Measurements from ENCODE around the gene IQSEC3.
"Not testable (repeated sequence)": the region's sequence is repeated elsewhere in the genome, so short reads cannot be mapped to it uniquely, and the experiment has no call there.

IQSEC3 gene

DNA sequence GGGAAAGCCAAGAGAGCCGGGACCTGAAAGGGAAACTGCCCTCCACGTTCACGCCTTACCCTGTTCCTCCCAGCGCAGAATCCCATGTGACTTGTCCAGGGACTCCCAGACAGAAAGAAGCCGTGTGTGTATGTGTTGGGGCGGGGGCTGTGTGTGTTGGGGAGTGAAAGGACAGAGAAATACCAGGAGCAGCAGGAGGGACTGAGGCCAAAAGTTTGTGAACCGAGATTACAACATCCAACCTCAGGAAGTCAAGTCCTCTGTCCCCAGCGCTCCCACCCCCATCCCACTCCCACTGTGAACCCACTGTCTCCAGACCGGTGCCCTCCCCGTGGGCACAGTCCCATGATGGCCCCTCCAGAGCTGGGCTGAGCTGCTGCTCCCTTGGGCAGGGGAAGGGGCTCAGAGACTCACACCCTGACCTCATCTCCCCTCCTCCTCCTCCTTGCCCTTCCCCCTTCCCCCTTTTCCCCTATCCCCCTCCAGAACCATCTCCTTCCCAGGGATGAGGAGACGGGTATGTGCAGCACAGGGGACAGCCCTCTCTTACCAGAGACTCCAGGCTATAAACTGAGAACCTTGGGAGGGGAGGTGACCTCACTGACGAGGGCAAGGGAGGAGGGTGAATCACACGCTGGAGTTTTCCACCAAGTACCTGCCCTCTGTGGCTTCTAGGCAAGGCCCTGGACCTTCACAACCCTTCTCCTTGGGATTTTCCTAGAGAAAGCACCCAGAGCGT, 147.6 kb downstream of the IQSEC3 start, which contains the start of gene SLC6A12:
Gene SLC6A12, minus strand, starts transcription at position 155 of the 739 bp plus-strand sequence. CDS start 4,171 bp downstream, outside the sequence.
- no peak for DNase-seq (ENCODE audit: low read depth)

DNA sequence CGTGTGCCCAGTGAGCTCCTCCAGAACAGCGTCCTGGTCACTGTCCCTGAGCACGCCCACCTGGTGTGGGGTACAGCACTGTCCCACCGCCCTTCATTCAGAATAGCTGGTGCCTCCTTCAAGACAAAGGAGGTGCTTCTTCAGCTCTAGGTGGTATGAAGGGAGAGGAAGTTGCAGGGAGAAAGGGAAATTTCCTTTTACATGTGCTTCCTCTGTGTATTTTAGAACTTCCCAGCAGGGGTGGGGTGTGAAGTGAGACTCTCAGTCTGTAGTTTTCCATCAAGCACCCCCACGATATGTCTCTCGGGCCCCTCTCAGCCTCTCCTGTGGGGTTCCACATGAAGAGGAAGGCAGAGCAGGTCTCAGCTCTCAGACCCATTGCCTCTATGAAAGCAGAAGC, 148.5 kb downstream of the IQSEC3 start:
- no peak for DNase-seq (ENCODE audit: low read depth)

DNA sequence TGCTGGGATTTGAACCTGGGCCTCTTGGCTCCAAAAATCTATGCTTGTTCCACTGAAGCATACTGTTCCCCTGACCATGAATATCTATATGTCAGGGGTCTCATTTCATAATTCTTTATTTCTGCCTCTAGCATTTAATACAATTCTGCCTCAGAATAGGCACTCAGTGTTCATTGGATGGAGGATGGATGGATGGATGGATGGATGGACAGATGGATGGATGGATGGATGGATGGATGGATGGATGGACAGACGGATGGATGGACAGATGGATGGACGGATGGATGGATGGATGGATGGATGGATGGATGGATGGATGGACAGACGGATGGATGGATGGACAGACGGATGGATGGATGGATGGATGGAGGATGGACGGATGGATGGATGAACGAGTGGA, 150.5 kb downstream of the IQSEC3 start:
- not testable (repeated sequence) for DNase-seq (ENCODE audit: low read depth)

DNA sequence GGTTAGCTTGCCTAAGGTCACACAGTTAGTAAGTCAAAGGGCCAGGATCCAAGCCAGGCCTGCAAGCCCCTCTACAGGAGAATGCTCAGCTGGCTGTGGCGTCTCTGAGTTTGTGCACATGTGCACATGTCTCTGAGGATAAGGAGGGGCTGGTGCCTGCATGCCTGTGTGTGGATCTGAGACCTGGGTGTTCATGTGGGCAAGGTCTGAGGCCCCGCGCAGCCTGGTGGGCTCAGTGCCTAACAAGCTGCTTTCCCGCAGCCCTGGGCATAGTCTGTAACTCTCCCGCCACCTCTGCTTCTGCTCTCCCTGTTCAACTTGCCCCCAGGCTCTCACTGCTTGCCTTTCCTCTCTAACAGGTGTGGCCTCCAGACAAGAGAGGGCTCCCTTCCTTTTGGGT, 151.7 kb downstream of the IQSEC3 start:
- DNase-seq (ENCODE audit: low read depth): no peak

DNA sequence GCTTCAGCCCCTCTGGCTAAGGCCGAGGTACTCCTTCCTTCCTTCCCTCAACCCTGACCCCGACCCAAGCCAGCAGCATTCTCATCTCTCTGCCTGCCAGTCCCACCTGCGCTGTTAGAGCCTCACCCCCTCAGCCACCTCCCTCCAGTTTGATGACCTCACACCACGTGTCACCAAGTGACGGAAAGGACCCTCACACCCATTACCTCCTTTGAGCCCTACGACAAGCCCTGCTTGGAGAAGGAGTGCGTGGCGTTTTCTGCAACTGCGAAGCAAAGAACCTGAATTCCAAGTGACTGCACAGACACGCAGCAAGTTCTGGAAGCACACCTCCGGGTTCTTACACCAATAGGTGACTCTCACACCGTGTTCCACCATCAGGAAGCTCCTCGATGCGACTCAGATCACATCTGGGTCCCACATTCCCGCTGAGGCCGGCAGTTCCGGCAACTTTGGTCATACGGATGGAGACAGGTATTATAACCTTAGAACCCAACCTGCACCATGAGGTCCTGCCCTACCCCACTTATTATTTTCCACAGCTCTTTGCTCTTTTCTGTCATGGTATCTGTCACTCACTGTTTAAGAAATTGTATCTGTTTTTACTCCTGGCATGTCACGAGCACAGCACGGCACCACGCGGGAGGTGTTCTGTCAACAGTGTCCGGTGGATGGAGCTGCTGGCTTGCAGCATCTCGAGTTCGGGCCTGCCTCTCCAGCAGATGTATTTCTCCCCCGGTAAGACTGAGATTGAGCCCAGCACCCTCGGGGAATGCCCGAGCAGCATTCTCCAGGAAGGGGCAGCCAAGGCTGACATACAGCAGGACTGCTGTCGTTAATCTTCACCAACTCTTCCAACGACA, 152.4 kb downstream of the IQSEC3 start:
- DNase-seq (ENCODE audit: low read depth): no peak

DNA sequence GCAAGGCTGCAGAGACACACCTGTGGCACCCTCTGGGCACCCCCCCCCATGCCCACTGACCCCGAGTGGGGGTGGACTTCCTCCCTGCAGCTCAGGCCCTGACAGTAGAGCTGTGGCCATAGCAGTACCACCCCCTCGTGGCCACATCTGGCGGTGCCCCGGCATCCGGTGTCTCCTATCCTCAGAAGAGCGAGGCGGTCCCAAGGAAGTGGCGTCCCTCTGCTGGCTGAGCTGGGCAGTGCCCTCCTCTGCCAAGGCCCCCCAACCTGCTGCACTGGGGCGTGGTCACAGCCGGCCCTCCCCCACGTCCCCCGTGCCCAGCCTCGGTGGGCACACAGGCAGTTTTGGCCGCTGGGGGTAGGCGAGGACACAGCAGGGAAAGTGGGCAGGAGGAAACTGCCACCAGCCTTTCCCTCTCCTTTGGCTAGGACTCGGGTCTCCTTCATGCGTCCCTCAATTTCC, 153.4 kb downstream of the IQSEC3 start:
- no peak for DNase-seq (ENCODE audit: low read depth)

DNA sequence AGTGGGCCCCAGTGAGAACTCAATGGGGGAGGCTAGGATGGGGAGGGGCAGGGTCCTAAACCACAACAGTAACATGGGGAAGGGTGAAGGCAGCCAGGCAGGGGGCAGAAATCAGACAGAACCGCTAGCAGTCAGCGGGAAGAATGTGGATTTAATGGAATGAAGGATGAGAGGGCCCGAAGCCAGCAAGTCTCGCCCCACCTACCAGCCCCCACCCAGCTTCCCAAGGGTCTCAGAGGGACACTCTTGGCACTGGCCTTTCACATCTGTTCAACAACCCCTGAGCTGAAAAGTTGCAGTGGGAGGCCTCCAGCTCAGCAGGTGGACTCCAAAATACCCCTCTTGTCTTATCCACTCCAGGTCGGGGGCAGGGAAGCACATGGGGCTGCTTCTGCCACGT, 153.9 kb downstream of the IQSEC3 start:
- no peak for DNase-seq (ENCODE audit: low read depth)

DNA sequence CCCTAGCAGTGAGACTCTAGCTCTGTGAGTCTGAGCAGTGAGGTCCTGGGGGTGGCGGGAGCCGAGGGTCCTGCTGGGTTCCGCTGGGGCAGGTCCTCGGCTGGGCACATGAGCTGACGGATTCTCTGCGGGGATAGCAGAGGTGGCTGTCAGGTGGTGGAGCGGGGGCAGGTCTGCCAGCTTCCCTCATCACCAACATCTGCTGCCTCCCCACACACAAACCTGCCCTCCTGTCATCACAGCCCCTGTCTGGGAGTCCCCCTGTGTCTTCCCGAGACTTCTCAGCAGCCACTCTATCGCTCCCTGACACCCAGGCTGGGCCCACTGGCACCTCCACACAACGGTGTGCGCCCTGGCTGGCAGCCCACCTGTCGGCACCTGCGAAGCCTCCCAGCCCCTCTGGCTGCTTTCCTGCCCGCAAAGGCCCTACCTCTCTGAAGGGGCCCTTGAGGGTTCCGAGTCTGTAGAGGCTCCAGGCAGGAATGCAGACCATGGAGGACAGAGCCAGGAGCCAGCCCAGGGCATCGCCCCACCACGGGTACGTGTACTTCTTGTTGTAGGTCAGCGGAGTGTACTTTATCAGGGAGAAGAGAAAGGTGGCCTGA, 154.5 kb downstream of the IQSEC3 start:
- DNase-seq (ENCODE audit: low read depth): no peak

DNA sequence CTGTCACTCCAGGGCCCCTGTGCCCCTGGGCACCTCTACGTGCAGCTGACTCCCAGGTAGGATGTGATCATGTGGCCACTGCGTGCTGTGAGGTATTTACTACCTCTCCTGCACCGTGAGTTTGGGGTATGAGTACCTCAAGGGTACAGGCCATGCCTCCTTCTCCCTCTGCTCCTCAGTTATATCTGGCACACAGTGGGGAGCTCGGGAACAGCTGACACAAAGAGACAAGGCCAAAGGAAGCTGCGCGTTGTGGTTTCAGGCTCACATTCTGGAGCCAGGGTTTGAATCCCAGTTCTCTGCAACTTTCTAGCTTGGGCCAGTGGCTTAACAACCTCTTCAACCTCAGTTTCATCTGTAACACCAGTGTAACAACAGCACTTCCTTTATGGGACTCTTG, 155.2 kb downstream of the IQSEC3 start:
- DNase-seq (ENCODE audit: low read depth): no peak

DNA sequence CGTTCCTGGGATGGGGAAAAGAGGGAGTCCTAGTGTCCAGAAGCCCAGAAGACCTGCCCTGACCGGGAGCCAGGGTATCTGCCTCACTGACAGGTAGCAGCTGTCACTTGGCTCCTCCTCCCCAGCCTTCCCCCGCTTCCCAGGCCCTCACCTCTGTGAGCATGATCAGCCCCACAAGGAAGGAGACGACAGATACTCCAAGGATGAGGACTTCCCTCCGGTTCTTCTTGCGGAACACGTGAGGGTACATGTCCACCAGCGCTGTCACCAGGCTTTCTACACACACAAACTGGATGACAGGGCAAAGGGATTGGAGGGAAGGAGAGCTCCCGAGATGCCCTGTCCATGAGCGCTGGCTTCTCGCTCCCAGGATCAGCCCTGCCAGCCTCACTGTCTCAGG, 157.3 kb downstream of the IQSEC3 start:
- no peak for DNase-seq (ENCODE audit: low read depth)

DNA sequence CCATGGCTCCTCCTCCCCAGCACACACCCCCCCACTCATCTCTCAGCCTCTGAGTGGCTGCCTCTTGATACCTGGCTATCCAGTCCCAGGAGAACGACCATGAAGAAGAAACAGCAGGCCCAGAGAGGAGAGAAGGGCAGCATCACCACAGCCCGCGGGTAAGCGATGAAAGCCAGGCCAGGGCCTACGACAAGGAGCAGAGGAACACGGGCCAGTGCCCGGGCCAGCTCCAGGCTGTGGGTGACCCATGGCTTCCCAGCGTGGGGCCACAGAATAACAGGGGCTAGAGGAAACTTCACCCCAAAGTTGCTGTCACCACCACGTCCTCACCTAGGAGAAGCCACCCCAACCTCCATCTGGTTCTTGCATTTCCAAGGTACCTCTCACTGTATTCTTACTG, 157.8 kb downstream of the IQSEC3 start:
- DNase-seq (ENCODE audit: low read depth): no peak

DNA sequence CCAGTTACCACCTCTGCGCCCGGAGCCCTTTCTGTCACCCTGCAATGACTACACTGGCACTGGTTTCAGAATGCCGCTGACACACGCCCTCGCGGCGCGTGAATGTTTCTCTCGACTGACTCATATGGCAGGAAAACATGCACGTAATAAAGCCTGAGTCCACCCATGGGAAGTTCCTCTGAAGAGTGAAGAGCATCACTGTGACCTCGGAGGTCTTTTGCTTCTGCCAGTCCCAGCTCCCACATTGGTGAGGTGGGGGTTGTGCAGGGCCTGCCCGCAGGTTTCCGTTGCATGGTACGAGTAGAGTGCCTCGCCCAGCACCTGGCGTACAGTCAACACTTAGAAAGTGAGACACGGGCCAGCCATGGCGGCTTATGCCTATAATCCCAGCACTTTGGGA, 158.4 kb downstream of the IQSEC3 start:
- DNase-seq (ENCODE audit: low read depth): no peak

DNA sequence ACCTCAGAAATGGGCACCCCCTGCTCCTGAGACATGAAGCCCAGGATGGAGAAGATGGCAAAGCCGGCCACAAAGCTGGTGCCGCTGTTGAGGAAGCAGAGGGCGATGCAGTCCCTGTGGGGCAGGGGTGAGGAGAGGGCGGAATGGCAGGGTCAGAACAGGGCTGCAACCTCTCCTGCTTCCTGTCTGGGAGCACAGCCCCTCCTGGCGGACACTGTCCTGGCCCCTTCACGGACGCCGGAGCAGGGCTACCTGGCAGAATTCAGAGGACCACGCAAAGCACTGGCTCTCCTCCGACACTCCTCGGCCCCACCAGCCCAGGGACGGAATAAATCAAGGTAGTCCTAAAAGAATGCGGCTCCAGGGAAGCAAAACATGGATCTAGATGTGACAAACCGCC, 159.8 kb downstream of the IQSEC3 start:
- no peak for DNase-seq (ENCODE audit: low read depth)

DNA sequence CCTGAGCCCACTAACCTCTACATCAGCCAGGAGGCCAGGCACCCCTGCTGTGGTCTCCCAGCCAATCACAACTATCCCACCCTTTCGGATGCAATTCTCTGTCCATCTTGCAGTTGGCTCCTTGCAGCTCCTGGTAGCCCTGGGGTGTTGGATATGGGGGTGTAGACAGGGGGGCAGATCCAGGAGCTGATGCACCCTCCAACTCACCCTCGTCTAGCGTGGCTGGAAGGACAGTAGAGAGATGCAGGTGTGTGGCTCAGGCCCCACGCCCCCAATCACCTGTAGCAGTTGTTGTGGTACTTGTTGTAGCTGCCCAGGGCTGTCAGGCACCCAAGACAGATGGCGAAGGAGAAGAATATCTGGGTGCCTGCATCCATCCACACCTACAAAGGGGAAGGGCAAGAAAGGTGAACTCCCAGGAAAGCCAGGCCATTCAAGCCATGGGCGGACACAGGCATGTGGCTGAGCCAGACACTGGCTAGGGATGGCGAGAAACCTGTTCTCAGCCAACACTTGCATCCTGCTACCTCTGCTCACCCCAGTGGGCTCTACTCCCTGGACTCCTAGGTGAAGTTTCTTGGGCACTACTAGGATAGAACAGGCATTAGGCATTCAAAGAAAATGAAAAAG, 160.8 kb downstream of the IQSEC3 start:
- no peak for DNase-seq (ENCODE audit: low read depth)

Data from stimulated activated CD8-positive, alpha-beta memory T cell treated with anti-CD3 and anti-CD28 coated beads, Interleukin-12 subunit alpha, Interleukin-12 subunit beta, amount 100 ng/mL, for 1 hour (primary cell).